Kidney epithelial cell (primary cell): ENCODE data around the gene MROH9. TPM values are rescaled to one million over a fixed set of nuclear protein-coding genes. Genes with fewer than 3 reads are reported as not detected.

Experiments
- DNase-seq: peaks from one replicate; pipeline ENCODE4 v3.0.0-alpha.2; 2010; ENCODE audit warnings: low read depth
- H3K27me3 ChIP-seq: 2 replicates; pipeline ENCODE4 v1.6.0; 2011; ENCODE audit warnings: low read length; ENCODE audit not compliant: control insufficient read depth, insufficient read depth
- H3K36me3 ChIP-seq: 2 replicates; pipeline ENCODE4 v1.5.1; 2011; ENCODE audit warnings: low read length; ENCODE audit not compliant: control insufficient read depth, insufficient read depth
- H3K4me3 ChIP-seq: 2 replicates; pipeline ENCODE4 v1.5.1; 2011; ENCODE audit warnings: low read depth, mild to moderate bottlenecking, control low read depth, low read length
- total RNA-seq: library from RNA; depleted of rRNA; stranded (reverse); fragments of >200 nt; gene quantifications from 2 replicates; pipeline ENCODE4 v1.2.3, GENCODE V29; 2015
- TF ChIP-seq, protein P1 (sequence below): IDR thresholded peaks from 2 replicates; pipeline ENCODE4 v1.5.1; 2011; ENCODE audit warnings: mild to moderate bottlenecking, moderate library complexity, low read length, control low read depth, inconsistent platforms; ENCODE audit not compliant: insufficient read depth, poor library complexity, severe bottlenecking

MROH9 gene
- total RNA-seq, 1 donor from 2014 or later, result not detected

DNA sequence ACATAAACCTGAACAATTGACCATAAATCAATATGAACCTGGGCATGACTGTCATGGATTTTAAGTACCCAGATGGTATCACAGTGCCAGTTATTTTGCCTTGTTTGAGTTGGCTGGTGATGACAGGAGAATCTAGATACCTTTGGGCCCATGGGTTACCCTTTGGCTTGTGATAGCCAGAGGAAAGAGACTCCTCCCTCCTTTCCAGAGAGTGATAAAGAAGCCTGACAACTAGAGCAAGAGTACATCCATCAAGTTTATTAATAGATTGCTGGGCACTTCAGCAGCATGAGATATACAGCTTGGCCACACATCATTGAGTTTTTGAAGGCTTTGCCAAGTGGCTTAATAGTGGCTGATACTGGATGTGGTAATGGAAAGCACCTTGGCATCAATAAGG lies 148.8 kb downstream of the MROH9 start:
- no peaks in the 10 kb centered on the region for H3K36me3 ChIP-seq
- DNase-seq, result no peak
- TF ChIP-seq, protein P1, sequence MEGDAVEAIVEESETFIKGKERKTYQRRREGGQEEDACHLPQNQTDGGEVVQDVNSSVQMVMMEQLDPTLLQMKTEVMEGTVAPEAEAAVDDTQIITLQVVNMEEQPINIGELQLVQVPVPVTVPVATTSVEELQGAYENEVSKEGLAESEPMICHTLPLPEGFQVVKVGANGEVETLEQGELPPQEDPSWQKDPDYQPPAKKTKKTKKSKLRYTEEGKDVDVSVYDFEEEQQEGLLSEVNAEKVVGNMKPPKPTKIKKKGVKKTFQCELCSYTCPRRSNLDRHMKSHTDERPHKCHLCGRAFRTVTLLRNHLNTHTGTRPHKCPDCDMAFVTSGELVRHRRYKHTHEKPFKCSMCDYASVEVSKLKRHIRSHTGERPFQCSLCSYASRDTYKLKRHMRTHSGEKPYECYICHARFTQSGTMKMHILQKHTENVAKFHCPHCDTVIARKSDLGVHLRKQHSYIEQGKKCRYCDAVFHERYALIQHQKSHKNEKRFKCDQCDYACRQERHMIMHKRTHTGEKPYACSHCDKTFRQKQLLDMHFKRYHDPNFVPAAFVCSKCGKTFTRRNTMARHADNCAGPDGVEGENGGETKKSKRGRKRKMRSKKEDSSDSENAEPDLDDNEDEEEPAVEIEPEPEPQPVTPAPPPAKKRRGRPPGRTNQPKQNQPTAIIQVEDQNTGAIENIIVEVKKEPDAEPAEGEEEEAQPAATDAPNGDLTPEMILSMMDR, result no peak

GRCh38 chr1:171084870-171085269 lies 149.5 kb downstream of the MROH9 start:
- no peak overlapping the region for H3K4me3 ChIP-seq
- H3K36me3 ChIP-seq, result no peaks in the 10 kb centered on the region
- TF ChIP-seq, protein P1, result no peak
- no peak for DNase-seq
- no peaks in the 10 kb centered on the region for H3K27me3 ChIP-seq

More for the DNA sequence above, 148.8 kb downstream of the MROH9 start:
- Histone ChIP-seq H3K27me3 (no peaks in the 10 kb centered on the region), H3K4me3 (no peak overlapping the region)

DNA sequence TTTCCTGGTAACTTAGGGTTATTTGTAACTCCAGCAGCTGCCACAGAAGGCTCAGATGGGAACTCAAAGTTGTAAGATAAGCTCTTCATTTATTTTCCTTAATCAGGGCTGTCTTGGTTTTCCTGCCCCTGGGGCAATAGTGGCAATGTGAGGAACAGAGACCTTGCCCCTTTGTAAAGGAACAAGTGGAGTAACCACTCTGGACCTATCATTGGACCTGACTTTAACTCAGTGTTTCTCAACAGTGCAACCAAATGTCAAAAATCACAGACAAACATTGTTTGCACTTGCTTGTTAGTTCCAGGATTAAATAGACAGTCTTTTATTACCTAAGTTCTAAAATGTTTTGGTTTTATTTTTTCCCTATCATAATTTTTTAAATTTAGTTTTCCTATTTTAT lies 152.6 kb downstream of the MROH9 start:
- DNase-seq, result no peak
- no peaks in the 10 kb centered on the region for H3K36me3 ChIP-seq
- no peaks in the 10 kb centered on the region for H3K27me3 ChIP-seq
- H3K4me3 ChIP-seq, result no peak overlapping the region
- TF ChIP-seq, protein P1, result no peak

- no peak for DNase-seq
- Histone ChIP-seq H3K27me3 (no peaks in the 10 kb centered on the region), H3K4me3 (no peak within 1 kb of the TSS), H3K36me3 (no peaks in the 10 kb centered on the region)
- TF ChIP-seq, protein P1, result no peak
These were observed 155.3 kb downstream of the MROH9 start, which contains the start of gene FMO3 for GRCh38 chr1:171090604-171091003. Gene FMO3, plus strand, starts transcription at chr1:171090905. Its CDS starts 1,754 bp downstream, at chr1:171092659.

DNA sequence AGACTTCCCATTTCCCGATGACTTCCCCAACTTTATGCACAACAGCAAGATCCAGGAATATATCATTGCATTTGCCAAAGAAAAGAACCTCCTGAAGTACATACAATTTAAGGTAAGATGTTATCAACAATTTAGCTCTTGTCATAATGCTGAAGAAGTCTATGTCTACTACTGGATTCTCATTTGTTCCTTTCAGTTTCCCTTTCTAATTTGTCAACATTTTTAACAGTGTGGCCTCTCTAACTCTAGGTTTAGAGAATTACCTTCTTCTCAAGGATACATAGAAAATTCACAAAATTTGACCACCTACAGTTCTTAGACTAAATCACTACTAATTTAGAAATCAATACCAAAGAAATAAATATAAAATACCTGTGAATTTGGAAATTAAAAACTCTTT lies 168.5 kb downstream of the MROH9 start:
- H3K27me3 ChIP-seq, result no peaks in the 10 kb centered on the region

GRCh38 chr1:171107262-171107940 lies 172.1 kb downstream of the MROH9 start:
- no peaks in the 10 kb centered on the region for H3K27me3 ChIP-seq
- H3K4me3 ChIP-seq, result no peak overlapping the region
- TF ChIP-seq, protein P1, result no peak
- no peak for DNase-seq
- no peaks in the 10 kb centered on the region for H3K36me3 ChIP-seq

More for the DNA sequence above, 168.5 kb downstream of the MROH9 start:
- TF ChIP-seq, protein P1, result no peak
- Histone ChIP-seq H3K4me3 (no peak overlapping the region), H3K36me3 (no peaks in the 10 kb centered on the region)
- no peak for DNase-seq
